K562 (cell line): ENCODE measurements around the gene CHN2. TPM values are rescaled to one million over a fixed set of nuclear protein-coding genes. Genes with fewer than 3 reads are reported as not detected.

ENCODE experiments used
- ATAC-seq: fragments of 200-7000 bp; cut with Tn5 transposase; 3 replicates; pipeline ENCODE4 v1.9.1; 2020; ENCODE audit warnings: moderate library complexity
- BruUV-seq: library from RNA; stranded (reverse); fragments of 400-500 nt; replicated peaks from 2 replicates; lab custom pipeline; 2021; lab: Mats Ljungman, UMichigan
- CTCF ChIA-PET: fragments of 300-600 bp; formaldehyde crosslinking; extraction: SDS; loops from one replicate; lab custom pipeline; 2021; ENCODE audit warnings: low intra/inter-chr PET ratio; lab: Yijun Ruan, JAX
- POLR2A ChIA-PET: fragments of 300-600, 350-650 bp; sonication (Branson Sonifier 250); formaldehyde crosslinking; extraction: SDS; loops from one replicate; lab custom pipeline; 2021; ENCODE audit warnings: antibody characterized with exemption, inconsistent platforms; lab: Yijun Ruan, JAX
- DNase-seq, 4 experiments: peaks; one replicate each; pipeline versions ENCODE4 v3.0.0 to v3.0.0-alpha.2; 2011 to 2018; ENCODE audit warnings: low spot score in 3 of 4, mixed read lengths in 3 of 4; ENCODE audit errors: extremely low read depth in 1 of 4
- FAIRE-seq: peaks from 2 replicates; lab custom pipeline; 2011; peaks lifted over from hg19 to GRCh38; lab: Jason Lieb, UNC
- H2AFZ ChIP-seq: 2 replicates; pipeline ENCODE4 v1.6.0; 2011; ENCODE audit warnings: low read depth, low read length, control low read depth, inconsistent platforms
- H3K27ac ChIP-seq: fragments of 200-600 bp; 3 replicates; pipeline ENCODE4 v1.8.0; 2011; ENCODE audit warnings: low read depth, mild to moderate bottlenecking, control low read depth, inconsistent platforms, low read length, moderate library complexity, mixed read lengths; ENCODE audit errors: extremely low read depth
- H3K27me3 ChIP-seq, 2 experiments: fragments of 300-600 bp in 1 of 2; 2 replicates in 1 of 2; 3 replicates in 1 of 2; pipeline versions ENCODE4 v1.6.0 to v1.8.0; 2011; ENCODE audit warnings: inconsistent platforms in 2 of 2, low read length in 2 of 2, mild to moderate bottlenecking in 1 of 2, mixed read lengths in 1 of 2, moderate library complexity in 1 of 2; ENCODE audit not compliant: control insufficient read depth in 2 of 2, insufficient read depth in 2 of 2
- H3K36me3 ChIP-seq: fragments of 300-600 bp; 3 replicates; pipeline ENCODE4 v1.8.0; 2011; ENCODE audit warnings: mild to moderate bottlenecking, low read length, inconsistent platforms; ENCODE audit not compliant: control insufficient read depth, insufficient read depth
- H3K4me1 ChIP-seq, 2 experiments: fragments of 200-600 bp in 1 of 2; replicated peaks in 1 of 2; 2 replicates in 1 of 2; 3 replicates in 1 of 2; pipeline versions ENCODE4 v1.5.1 to v1.8.0; 2011; ENCODE audit warnings: inconsistent platforms in 2 of 2, low read length in 2 of 2, mild to moderate bottlenecking in 1 of 2, mixed read lengths in 1 of 2, moderate library complexity in 1 of 2; ENCODE audit not compliant: control insufficient read depth in 2 of 2, insufficient read depth in 2 of 2
- H3K4me2 ChIP-seq: 2 replicates; pipeline ENCODE4 v1.6.1; 2011; ENCODE audit warnings: low read length, control low read depth, inconsistent platforms, mixed read lengths; ENCODE audit not compliant: insufficient read depth
- H3K4me3 ChIP-seq: fragments of 200-600 bp; sonication (generic), shearing (Covaris generic); 2 replicates; pipeline ENCODE4 v1.5.1; 2016; ENCODE audit warnings: control low read depth, inconsistent platforms
- H3K79me2 ChIP-seq: fragments of 200-600 bp; 3 replicates; pipeline ENCODE4 v1.8.0; 2011; ENCODE audit warnings: low read length, inconsistent platforms; ENCODE audit not compliant: control insufficient read depth, insufficient read depth
- H3K9ac ChIP-seq, 2 experiments: 2 replicates each; pipeline versions ENCODE4 v1.6.0 to v1.6.1; 2011; ENCODE audit warnings: low read depth in 2 of 2, low read length in 2 of 2, control low read depth in 1 of 2, inconsistent platforms in 1 of 2, mild to moderate bottlenecking in 1 of 2, mixed read lengths in 1 of 2; ENCODE audit not compliant: insufficient read depth in 1 of 2
- H3K9me1 ChIP-seq: one replicate; pipeline ENCODE4 v1.6.0; 2011; ENCODE audit warnings: inconsistent platforms, mild to moderate bottlenecking, low read length, moderate library complexity; ENCODE audit not compliant: control insufficient read depth, insufficient read depth
- H3K9me3 ChIP-seq: replicated peaks from 2 replicates; pipeline ENCODE4 v1.5.1; 2011; ENCODE audit warnings: low read depth, low read length, inconsistent platforms; ENCODE audit not compliant: control insufficient read depth, insufficient read depth
- H4K20me1 ChIP-seq: replicated peaks from 2 replicates; pipeline ENCODE4 v1.6.1; 2011; ENCODE audit warnings: low read length, inconsistent platforms, mixed read lengths; ENCODE audit not compliant: control insufficient read depth, insufficient read depth
- FOXA3 ChIP-seq, 2 experiments: fragments of 450-650 bp in 1 of 2; sonication (generic) in 1 of 2; formaldehyde crosslinking; IDR thresholded peaks in 1 of 2; conservative IDR thresholded peaks in 1 of 2; 2 replicates each; pipeline versions ENCODE4 v1.4.0 to v1.8.0; 2020 to 2022; ENCODE audit warnings: mild to moderate bottlenecking in 2 of 2, missing genetic modification reagents in 1 of 2
- KLF16 ChIP-seq: IDR thresholded peaks from 2 replicates; pipeline ENCODE4 v1.6.1; 2016; ENCODE audit warnings: antibody characterized with exemption
- STAG1 ChIP-seq: sonication (generic); formaldehyde crosslinking; IDR thresholded peaks from 2 replicates; pipeline ENCODE4 v1.5.0; 2020; ENCODE audit warnings: missing genetic modification reagents, borderline replicate concordance
- ZNF589 ChIP-seq: fragments of 200-800 bp; sonication (Bioruptor generic); IDR thresholded peaks from 2 replicates; pipeline ENCODE4 v1.6.1; 2016; ENCODE audit warnings: low read depth, missing genetic modification characterization, missing compliant biosample characterization
- WGBS: fragments of 100-300 bp; shearing (Covaris generic); methylation state at CpG from one replicate; pipeline ENCODE4 v1.1.6; 2016; ENCODE audit warnings: low coverage, mixed read lengths; ENCODE audit not compliant: insufficient coverage; ENCODE audit errors: missing lambda C conversion rate; 5-methylcytosine and 5-hydroxymethylcytosine counted together
- in situ Hi-C: fragments of 300-500 bp; cut with MboI; formaldehyde crosslinking; loops from 4 replicates; pipeline ENCODE4 v1.15.0; 2018; ENCODE audit warnings: inconsistent platforms, mixed read lengths
- intact Hi-C: fragments of 100-400 bp; cut with micrococcal nuclease; formaldehyde crosslinking; loops from 2 replicates; pipeline ENCODE4 v1.14.2; 2022
- polyA plus RNA-seq, 8 experiments: library from polyadenylated mRNA; depleted of rRNA in 4 of 8; stranded (reverse) in 5 of 8; unstranded in 3 of 8; fragments of >200 nt; fragmentation: Nextera tagmentation in 2 of 8; fragmentation: Illumina TruSeq in 1 of 8; extraction: Ambion mirVana in 2 of 8; extraction: Trizol in 1 of 8; gene quantifications; 2 replicates each; pipeline versions ENCODE4 v1.2.1 to v1.2.3, GENCODE V29; 2011 to 2014; ENCODE audit warnings: inconsistent platforms in 1 of 8, missing spikeins in 1 of 8
- total RNA-seq, 7 experiments: library from RNA; depleted of rRNA in 6 of 7; stranded (reverse); fragments of >200 nt in 6 of 7; fragmentation: Illumina TruSeq in 2 of 7; extraction: Trizol in 2 of 7; gene quantifications; 2 replicates each; pipeline versions ENCODE4 v1.2.1 to v1.2.3, GENCODE V29; 2011 to 2021; ENCODE audit warnings: low replicate concordance in 1 of 7
- TF ChIP-seq, protein P1 (sequence below): IDR thresholded peaks from 2 replicates; pipeline ENCODE4 v1.6.1; 2014; ENCODE audit warnings: antibody characterized with exemption

CHN2 gene
- total and polyA plus RNA-seq, 9 of the 15 experiments (the other 6 are each of a cell fraction or from before 2014, with no cell fraction given) = 0.12 to 2.1 (median 0.31) TPM; not detected in 1

- Histone ChIP-seq H3K9ac (no peak overlapping the region), H3K4me2 (no peak overlapping the region), H3K27ac (no peak overlapping the region), H3K4me3 (no peak overlapping the region), H3K27me3 (peaks cover 6 to 10% of the 10 kb centered on the region in 2 experiments; a peak in 3 of 5 replicates), H2AFZ (no peak overlapping the region), H3K9me1 (peaks cover 2% of the 10 kb centered on the region), H4K20me1 (no peaks in the 10 kb centered on the region), H3K4me1 (no peaks in the 10 kb centered on the region), H3K9me3 (no peaks in the 10 kb centered on the region), H3K36me3 (no peaks in the 10 kb centered on the region), H3K79me2 (no peaks in the 10 kb centered on the region)
- FAIRE-seq = no peak
- intact Hi-C loops (no loop called here), in situ Hi-C loops (no loop called here)
- no peak for ATAC-seq
- WGBS = 0% methylated on average over 1 of the region's 1 CpG
- DNase-seq = no peak
- ChIA-PET CTCF (no interaction called here), POLR2A (interaction anchor here (0.6 kb wide), 1 partner anchor 114 kb away, joined by 3 read pairs; no protein-coding TSS in a partner anchor)
- TF ChIP-seq FOXA3 (CRISPR knock-in tag; conservative IDR thresholded peaks at IDR 0.05 in 1 of 2, IDR thresholded peaks at IDR 0.05 in 1 of 2) (no peak), KLF16 (no peak), ZNF589 (CRISPR knock-in tag) (no peak), STAG1 (CRISPR knock-in tag) (no peak)
- TF ChIP-seq, protein P1, sequence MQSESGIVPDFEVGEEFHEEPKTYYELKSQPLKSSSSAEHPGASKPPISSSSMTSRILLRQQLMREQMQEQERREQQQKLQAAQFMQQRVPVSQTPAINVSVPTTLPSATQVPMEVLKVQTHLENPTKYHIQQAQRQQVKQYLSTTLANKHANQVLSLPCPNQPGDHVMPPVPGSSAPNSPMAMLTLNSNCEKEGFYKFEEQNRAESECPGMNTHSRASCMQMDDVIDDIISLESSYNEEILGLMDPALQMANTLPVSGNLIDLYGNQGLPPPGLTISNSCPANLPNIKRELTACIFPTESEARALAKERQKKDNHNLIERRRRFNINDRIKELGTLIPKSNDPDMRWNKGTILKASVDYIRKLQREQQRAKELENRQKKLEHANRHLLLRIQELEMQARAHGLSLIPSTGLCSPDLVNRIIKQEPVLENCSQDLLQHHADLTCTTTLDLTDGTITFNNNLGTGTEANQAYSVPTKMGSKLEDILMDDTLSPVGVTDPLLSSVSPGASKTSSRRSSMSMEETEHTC = no peak
- BruUV-seq = no TSS peak
Observed at GRCh38 chr7:29511337-29511736, 316.8 kb downstream of the CHN2 start.
